Glomerular visceral epithelial cell (primary cell): ENCODE results near the gene SYCN.
"Not testable (repeated sequence)": the region's sequence is repeated elsewhere in the genome, so short reads cannot be mapped to it uniquely, and the experiment has no call there.

Source experiments
- DNase-seq: peaks from one replicate; pipeline ENCODE4 v3.0.0-alpha.2; 2016; ENCODE audit errors: extremely low spot score

Gene SYCN

DNA sequence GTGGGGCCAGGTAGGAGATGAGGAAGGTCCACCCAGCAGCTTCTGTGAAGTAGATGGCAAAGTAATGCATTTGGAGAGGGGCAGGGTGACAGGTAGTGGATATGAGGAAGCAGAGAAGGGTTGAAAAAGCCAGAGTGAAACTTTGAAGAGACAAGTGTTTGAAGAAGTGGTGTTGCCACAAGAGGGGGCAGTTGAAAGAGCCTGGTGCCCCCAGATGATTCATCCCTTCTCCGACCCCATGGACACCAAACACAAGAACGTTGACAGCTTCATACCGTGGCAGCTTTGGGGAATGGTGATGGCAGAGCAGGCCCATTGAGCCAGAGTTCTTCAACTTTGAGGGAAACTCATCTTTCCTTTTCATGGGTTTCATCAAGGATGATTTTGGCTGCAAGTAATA, 20.8 kb upstream of the SYCN start:
- DNase-seq, result no peak

DNA sequence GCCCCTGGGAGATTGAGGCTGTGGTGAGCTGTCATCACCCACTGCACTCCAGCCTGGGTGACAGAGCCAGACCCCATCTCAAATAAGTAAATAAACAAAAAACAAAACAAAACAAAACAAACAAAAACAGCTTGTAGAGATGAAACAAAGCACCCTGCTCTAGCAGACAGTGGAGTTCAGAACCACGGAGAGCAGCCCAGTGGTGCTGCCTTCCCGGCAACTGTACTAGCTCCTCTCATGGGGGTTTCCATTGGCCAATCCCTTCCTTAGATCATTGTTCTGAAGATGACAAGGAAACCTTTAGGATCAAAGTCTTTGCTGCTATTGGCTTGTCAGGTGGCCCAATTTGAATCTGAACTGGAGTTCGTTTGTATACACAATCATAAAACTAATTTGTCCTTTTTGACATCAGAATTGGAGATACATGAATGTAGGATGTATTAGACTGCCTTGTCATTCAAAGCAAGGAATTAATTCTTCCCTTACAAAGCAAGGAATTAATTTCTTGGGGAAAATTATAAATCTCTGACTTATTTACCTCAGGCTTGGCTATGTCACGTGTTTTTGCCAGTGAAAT, 19.7 kb upstream of the SYCN start:
- DNase-seq, result no peak

GRCh38 chr19:39219108-39219507, 15.0 kb upstream of the SYCN start:
- not testable (repeated sequence) for DNase-seq

DNA sequence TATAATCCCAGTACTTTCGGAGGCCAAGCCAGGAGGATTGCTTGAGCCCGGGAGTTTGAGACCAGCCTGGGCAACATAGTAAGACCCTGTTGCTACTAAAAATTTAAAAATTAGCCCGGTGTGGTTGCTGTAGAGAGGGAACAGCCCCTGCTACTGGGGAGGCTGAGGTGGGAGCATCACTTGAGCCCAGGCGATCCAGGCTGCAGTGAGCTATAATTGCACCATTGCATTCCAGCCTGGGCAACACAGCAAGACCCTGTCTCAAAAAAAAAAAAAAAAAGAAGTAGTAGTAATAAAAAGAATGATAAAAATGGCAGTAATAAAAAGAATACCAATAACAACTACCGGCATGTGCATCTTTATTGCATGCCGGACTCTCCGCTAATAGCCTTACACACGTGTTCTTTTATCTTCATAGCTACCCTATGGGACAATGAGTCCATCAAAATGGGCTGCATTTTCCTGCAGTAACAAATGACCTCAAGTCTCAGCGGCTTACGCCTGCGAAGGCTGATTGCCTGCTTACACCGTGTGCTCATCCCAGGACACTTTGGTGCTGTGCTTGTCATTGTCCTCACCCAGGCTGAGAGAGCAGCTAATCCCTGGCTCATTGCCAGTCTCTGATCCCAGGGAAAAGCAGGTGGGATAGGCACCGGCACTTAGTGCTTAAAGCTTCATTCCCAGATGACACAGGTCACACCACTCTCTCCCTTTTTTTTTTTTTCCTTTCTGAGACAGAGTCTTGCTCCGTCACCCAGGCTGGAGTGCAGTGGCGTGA, 14.4 kb upstream of the SYCN start:
- no peak for DNase-seq

GRCh38 chr19:39217094-39217493, 13.0 kb upstream of the SYCN start:
- DNase-seq, result no peak

- DNase-seq, result not testable (repeated sequence)
Observed at GRCh38 chr19:39215323-39215722, 11.3 kb upstream of the SYCN start.

DNA sequence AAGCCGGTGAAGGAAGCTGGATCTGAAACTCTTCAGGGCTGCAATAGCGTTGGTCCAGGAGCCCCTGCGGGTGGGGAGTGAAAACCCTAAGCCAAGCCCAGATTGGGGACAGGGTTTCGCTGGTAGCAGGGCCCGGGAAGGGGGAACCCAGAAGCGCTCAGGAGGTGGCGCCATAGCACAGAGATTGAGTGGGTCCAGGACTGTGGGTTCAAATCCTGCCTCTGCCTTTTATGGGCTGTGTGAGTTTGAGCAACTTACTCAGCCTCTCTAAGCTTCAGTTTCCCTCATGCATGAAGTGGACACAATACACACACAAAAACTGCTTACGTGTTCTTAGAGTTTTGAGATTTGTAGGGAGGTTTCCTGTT, 8.3 kb upstream of the SYCN start:
- DNase-seq, result no peak

DNA sequence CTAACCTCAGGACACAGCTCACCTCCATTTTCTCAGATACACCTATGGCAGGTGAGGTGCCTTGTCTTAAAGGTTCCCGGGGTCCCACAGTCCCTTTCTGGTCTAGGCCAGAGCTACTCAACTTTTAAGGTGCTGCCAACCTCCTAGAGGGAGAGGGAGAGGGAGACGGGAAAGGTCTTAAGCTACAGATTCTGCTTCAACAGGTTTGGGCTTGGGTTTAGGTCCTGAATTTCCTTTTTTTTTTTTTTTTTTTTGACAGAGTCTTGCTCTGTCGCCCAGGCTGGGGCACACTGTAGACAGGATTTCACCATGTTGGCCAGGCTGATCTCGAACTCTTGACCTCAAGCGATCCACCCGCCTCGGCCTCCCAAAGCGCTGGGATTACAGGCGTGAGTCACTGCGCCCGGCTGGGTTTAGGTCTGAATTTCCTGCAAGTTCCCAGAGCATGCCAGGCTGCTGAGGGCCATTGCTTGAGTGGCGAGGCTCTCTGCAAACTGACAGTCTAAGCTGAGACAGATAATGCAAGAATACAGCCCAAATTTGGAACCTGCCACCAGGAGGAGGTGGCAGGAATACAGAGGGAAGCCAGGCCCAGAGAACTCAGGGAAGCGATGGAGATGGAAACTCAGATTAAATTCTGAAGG, 7.8 kb upstream of the SYCN start:
- DNase-seq, result no peak

- no peak for DNase-seq
Observed at GRCh38 chr19:39209196-39209595, 5.1 kb upstream of the SYCN start.

- no peak for DNase-seq
Observed at GRCh38 chr19:39208175-39208795, 4.2 kb upstream of the SYCN start.

GRCh38 chr19:39207293-39207836, 3.3 kb upstream of the SYCN start:
- no peak for DNase-seq

- DNase-seq, result no peak
Observed at GRCh38 chr19:39206122-39206521, 2.1 kb upstream of the SYCN start.

GRCh38 chr19:39205449-39205764, 1.3 kb upstream of the SYCN start:
- no peak for DNase-seq

GRCh38 chr19:39202998-39203355, 1.1 kb downstream of the SYCN start:
- no peak for DNase-seq

DNA sequence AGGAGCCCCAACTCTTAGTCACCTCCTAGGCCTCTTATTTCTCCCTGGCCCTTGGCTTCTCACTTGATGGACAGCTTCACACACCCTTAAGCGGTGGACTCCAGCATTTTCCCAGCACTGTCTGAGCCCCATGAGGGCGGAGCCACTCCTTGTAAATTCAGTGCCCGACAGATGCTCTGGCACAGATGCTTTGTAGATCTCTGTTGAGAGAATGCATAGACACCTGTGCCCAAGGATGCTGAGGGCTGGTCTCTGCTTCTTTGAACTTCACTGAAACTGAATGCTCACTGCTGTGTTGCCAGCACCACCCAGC, 3.3 kb downstream of the SYCN start:
- no peak for DNase-seq

DNA sequence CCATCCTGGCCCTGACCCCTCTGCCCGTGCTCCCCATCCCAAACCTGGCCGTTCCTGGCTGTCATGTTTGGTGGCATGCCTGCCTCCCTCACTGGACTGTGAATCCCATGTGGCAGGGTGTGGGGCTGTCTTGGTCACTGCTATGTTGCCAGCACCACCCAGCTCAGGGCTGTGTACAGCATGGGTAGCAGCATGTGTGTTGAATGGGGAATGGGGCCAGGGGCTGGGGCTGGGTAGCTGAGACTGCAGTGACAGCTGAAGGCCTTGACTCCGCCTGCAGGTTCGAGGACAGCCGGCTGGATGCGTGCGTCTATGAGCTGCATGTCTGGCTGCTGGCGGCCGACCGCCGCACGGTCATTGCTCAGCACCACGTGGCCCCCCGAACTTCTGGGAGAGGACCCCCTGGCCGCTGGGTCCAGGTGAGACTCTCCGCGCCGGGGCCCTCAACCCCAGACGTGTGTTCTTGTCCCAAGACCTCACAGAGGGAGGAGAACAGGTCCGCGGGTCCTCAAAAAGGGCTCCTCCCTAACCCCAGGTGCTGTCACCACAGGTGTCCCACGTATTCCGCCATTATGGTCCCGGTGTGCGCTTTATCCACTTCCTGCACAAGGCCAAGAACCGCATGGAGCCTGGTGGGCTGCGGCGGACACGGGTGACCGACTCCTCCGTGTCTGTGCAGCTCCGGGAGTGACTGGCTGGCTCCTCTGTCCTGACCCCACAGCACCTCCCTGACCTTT, 3.8 kb downstream of the SYCN start:
- no peak for DNase-seq

DNA sequence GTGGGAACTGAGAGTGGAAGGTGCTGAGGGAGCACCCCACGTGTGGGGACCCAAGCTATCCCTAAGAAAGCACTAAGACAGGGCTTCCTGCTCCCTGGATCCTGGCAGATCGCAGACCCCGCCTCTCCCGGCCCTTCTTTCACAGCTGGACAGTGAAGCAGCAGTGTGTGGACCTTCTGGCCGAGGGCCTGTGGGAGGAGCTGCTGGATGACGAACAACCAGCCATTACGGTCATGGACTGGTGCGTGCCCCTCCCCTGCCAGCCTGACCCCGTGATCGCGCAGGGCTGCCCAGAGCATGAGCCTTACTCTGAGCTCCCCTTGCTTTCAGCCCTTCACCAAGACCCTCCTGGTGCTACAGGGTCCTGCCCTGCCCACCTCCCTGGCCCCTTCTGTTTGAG, 5.0 kb downstream of the SYCN start:
- DNase-seq, result peak; percentile 78

- no peak for DNase-seq
Observed at GRCh38 chr19:39197808-39198207, 6.3 kb downstream of the SYCN start.

DNA sequence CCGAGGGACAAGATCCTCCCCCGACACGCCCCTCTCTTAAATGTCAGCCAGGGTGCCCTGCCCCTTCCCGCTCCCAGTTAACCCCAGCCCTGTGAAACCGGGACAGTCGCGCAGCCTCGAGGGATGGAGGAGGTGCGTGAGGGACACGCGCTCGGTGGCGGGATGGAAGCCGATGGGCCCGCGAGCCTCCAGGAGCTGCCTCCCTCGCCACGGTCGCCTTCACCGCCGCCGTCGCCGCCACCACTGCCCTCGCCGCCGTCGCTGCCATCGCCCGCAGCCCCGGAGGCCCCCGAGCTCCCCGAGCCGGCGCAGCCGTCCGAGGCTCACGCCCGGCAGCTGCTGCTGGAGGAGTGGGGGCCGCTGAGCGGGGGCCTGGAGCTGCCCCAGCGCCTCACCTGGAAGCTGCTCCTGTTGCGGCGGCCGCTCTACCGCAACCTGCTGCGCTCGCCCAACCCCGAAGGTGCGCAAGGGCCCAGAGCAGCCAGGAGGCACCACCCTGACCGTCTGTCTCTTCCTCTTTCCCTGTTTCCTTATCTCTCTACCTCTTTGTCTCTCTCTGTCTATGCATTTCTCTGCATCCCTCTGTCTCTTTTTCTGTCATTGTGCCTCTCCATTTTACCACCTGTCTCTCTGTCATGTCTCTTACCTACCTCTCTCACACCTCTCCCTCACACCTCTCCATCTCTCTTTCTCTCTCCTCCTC, 7.1 kb downstream of the SYCN start, which contains the start of gene NCCRP1:
Gene NCCRP1 (plus strand): TSS at position 105 of the 703 bp plus-strand sequence. CDS start 19 bp downstream, at position 124.
- DNase-seq, result no peak

DNA sequence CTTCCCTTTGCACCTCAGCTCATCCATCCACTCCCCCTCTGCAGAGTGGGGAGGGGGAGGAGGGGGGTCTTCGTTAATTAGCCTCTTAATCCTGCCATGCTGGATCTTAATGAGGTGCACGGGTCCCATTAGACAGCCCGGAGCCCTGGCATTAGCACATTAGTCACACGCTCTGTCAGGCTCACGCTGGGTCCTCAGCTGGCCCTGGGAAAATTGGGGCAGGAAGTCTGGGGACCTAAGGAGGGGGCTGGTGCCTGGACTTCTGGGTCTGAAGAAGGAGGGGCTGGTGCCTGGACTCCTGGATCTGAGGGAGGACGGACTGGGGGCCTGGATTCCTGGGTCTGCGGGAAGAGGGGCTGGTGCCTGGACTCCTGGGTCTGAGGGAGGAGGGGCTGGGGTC, 7.7 kb downstream of the SYCN start:
- no peak for DNase-seq

DNA sequence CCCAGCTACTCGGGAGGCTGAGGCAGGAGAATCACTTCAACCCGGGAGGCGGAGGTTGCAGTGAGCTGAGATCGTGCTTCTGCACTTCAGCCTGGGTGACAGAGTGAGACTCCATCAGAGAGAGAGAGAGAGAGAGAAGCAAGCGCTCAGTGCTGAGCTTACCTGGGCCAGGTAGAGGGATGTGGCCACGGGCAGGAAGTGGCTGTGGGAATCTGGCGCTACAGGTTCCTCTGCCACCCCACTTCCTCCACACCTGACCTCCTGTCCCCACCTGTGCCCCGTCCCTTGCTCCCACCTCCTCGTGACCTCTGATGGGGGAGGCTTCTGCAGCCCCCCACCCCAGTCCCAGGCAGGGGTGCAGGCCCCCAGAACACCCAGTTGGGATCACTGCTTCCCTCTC, 8.3 kb downstream of the SYCN start:
- DNase-seq, result no peak
